Keratinocyte (primary cell): ENCODE measurements around the gene DAPL1.

ENCODE experiments used
- CTCF ChIP-seq, 3 experiments: IDR thresholded peaks in 1 of 3; conservative IDR thresholded peaks in 1 of 3; optimal IDR thresholded peaks in 1 of 3; 2 replicates in 2 of 3; 3 replicates in 1 of 3; pipeline versions ENCODE3 to v1.5.1; 2011; ENCODE audit warnings: low read length in 3 of 3, mild to moderate bottlenecking in 3 of 3, moderate library complexity in 2 of 3, control low read depth in 1 of 3, inconsistent platforms in 1 of 3; ENCODE audit not compliant: insufficient read depth in 2 of 3; ENCODE audit errors: extremely low read depth in 1 of 3
- EZH2 ChIP-seq: IDR thresholded peaks from one replicate; pipeline ENCODE4 v1.6.1; 2012; ENCODE audit warnings: inconsistent platforms, mild to moderate bottlenecking, low read length, moderate library complexity

- no peak for TF ChIP-seq CTCF (optimal IDR thresholded peaks at IDR 0.05 in 1 of 3, IDR thresholded peaks at IDR 0.05 in 1 of 3, conservative IDR thresholded peaks at IDR 0.05 in 1 of 3; ENCODE audit: extremely low read depth in 1 of 3, insufficient read depth in 2 of 3, low read length in 3 of 3)
- no peak for TF ChIP-seq EZH2
Measured at GRCh38 chr2:158799181-158799580, 4.1 kb downstream of the DAPL1 start.
